GM12878 (cell line): ENCODE measurements around the gene ZGLP1. TPM values are rescaled to one million over a fixed set of nuclear protein-coding genes. Genes with fewer than 3 reads are reported as not detected.
"Not testable (repeated sequence)": the region's sequence is repeated elsewhere in the genome, so short reads cannot be mapped to it uniquely, and the experiment has no call there.

Experiments
- ATAC-seq: fragments of 200-7000 bp; cut with Tn5 transposase; 3 replicates; pipeline ENCODE4 v1.9.1; 2020; ENCODE audit warnings: mild to moderate bottlenecking, moderate library complexity
- BruUV-seq: library from RNA; stranded (reverse); fragments of 400-500 nt; replicated peaks from 2 replicates; lab custom pipeline; 2021; lab: Mats Ljungman, UMichigan
- CTCF ChIA-PET: fragments of 300-600 bp; sonication (Branson Sonifier 250); formaldehyde crosslinking; extraction: SDS; loops from one replicate; lab custom pipeline; 2021; ENCODE audit warnings: inconsistent platforms; lab: Yijun Ruan, JAX
- POLR2A ChIA-PET: fragments of 350-600 bp; formaldehyde crosslinking; extraction: SDS; loops from one replicate; lab custom pipeline; 2021; ENCODE audit warnings: inconsistent platforms; lab: Charles Lee
- RAD21 ChIA-PET: fragments of 300-600 bp; sonication (Branson Sonifier 250); formaldehyde crosslinking; loops from one replicate; lab custom pipeline; 2023; ENCODE audit warnings: antibody characterized with exemption; ENCODE audit not compliant: unreplicated experiment; lab: Charles Lee
- SMC1A ChIA-PET: fragments of 300-600 bp; sonication (Branson Sonifier 250); formaldehyde crosslinking; loops from one replicate; lab custom pipeline; 2023; ENCODE audit not compliant: unreplicated experiment, uncharacterized antibody; lab: Charles Lee
- DNase-seq: peaks from one replicate; pipeline ENCODE4 v3.0.0-alpha.2; 2011; ENCODE audit warnings: low read depth, low spot score
- FAIRE-seq: peaks from 3 replicates; lab custom pipeline; 2011; peaks lifted over from hg19 to GRCh38; lab: Jason Lieb, UNC
- H2AFZ ChIP-seq: 2 replicates; pipeline ENCODE4 v1.6.0; 2011; ENCODE audit warnings: low read depth, low read length, control low read depth; ENCODE audit not compliant: control insufficient read depth
- H3K27ac ChIP-seq: 2 replicates; pipeline ENCODE4 v1.5.1; 2011; ENCODE audit warnings: control low read depth; ENCODE audit not compliant: control insufficient read depth, insufficient read depth
- H3K27me3 ChIP-seq, 2 experiments: replicated peaks in 1 of 2; 2 replicates each; pipeline versions ENCODE4 v1.6.0 to v1.6.1; 2011; ENCODE audit warnings: low read length in 1 of 2; ENCODE audit not compliant: control insufficient read depth in 2 of 2, insufficient read depth in 2 of 2
- H3K36me3 ChIP-seq, 2 experiments: 2 replicates each; pipeline ENCODE4 v1.5.1; 2011; ENCODE audit warnings: low read length in 1 of 2; ENCODE audit not compliant: control insufficient read depth in 2 of 2, insufficient read depth in 2 of 2
- H3K4me1 ChIP-seq: 2 replicates; pipeline ENCODE4 v1.6.1; 2011; ENCODE audit warnings: mild to moderate bottlenecking, low read length, moderate library complexity, mixed read lengths; ENCODE audit not compliant: control insufficient read depth, insufficient read depth
- H3K4me2 ChIP-seq: 2 replicates; pipeline ENCODE4 v1.6.0; 2011; ENCODE audit warnings: control low read depth; ENCODE audit not compliant: control insufficient read depth, insufficient read depth
- H3K4me3 ChIP-seq: fragments of 200-600 bp; sonication (generic); 2 replicates; pipeline ENCODE4 v1.5.1; 2016
- H3K79me2 ChIP-seq: 2 replicates; pipeline ENCODE4 v1.6.0; 2011; ENCODE audit warnings: low read length; ENCODE audit not compliant: control insufficient read depth, insufficient read depth
- H3K9ac ChIP-seq: 2 replicates; pipeline ENCODE4 v1.8.0; 2011; ENCODE audit warnings: low read length, control low read depth, mixed read lengths; ENCODE audit not compliant: control insufficient read depth, insufficient read depth
- H3K9me3 ChIP-seq: replicated peaks from 3 replicates; pipeline ENCODE4 v1.5.1; 2011; ENCODE audit warnings: mild to moderate bottlenecking, low read length; ENCODE audit not compliant: control insufficient read depth, insufficient read depth
- H4K20me1 ChIP-seq: 2 replicates; pipeline ENCODE4 v1.6.0; 2011; ENCODE audit not compliant: control insufficient read depth, insufficient read depth
- BACH1 ChIP-seq: fragments of 450-650 bp; IDR thresholded peaks from 2 replicates; pipeline ENCODE4 v1.6.1; 2017; ENCODE audit warnings: mild to moderate bottlenecking, borderline replicate concordance
- CBX5 ChIP-seq: sonication (generic); IDR thresholded peaks from 2 replicates; pipeline ENCODE4 v1.6.1; 2016; ENCODE audit warnings: low read depth, moderate library complexity, mild to moderate bottlenecking, inconsistent platforms
- CHD2 ChIP-seq: IDR thresholded peaks from 2 replicates; pipeline ENCODE4 v1.6.1; 2011; ENCODE audit warnings: low read depth, low read length, improper control_type of control experiment, borderline replicate concordance
- HDGF ChIP-seq: fragments of 450-650 bp; IDR thresholded peaks from 2 replicates; pipeline ENCODE4 v1.6.1; 2016; ENCODE audit warnings: antibody characterized with exemption
- MTA2 ChIP-seq: fragments of 450-650 bp; IDR thresholded peaks from 2 replicates; pipeline ENCODE4 v1.6.1; 2016; ENCODE audit warnings: low read depth, mild to moderate bottlenecking, moderate library complexity
- POLR2A ChIP-seq: IDR thresholded peaks from 2 replicates; pipeline ENCODE4 v1.6.1; 2011; ENCODE audit warnings: low read depth, mild to moderate bottlenecking, low read length
- POLR2AphosphoS2 ChIP-seq: IDR thresholded peaks from 2 replicates; pipeline ENCODE4 v1.6.1; 2011; ENCODE audit warnings: low read depth, mild to moderate bottlenecking, low read length, improper control_type of control experiment, moderate library complexity
- SMARCA5 ChIP-seq: fragments of 450-650 bp; IDR thresholded peaks from 2 replicates; pipeline ENCODE4 v1.6.1; 2017; ENCODE audit warnings: mild to moderate bottlenecking
- WGBS: methylation state at CpG from one replicate; pipeline ENCODE4 v1.1.6; 2016; ENCODE audit warnings: low lambda C conversion rate; ENCODE audit not compliant: insufficient replicate concordance, insufficient coverage; ENCODE audit errors: missing lambda C conversion rate; 5-methylcytosine and 5-hydroxymethylcytosine counted together
- in situ Hi-C: fragments of 300-500 bp; cut with MboI; formaldehyde crosslinking; loops from 9 replicates; pipeline ENCODE4 v1.14.3; 2018; ENCODE audit warnings: mixed read lengths
- intact Hi-C: fragments of 100-400 bp; cut with micrococcal nuclease; formaldehyde crosslinking; loops from one replicate; pipeline ENCODE4 v1.14.2; 2022; ENCODE audit not compliant: unreplicated experiment
- polyA plus RNA-seq, 11 experiments: library from polyadenylated mRNA; depleted of rRNA in 4 of 11; unstranded in 6 of 11; stranded (reverse) in 5 of 11; fragments of >200 nt; fragmentation: Nextera tagmentation in 4 of 11; fragmentation: Illumina TruSeq in 1 of 11; extraction: Ambion mirVana in 4 of 11; extraction: Trizol in 1 of 11; gene quantifications; 1 replicate in 1 of 11; 2 replicates in 10 of 11; pipeline versions ENCODE4 v1.2.1 to v1.2.3, GENCODE V29; 2011 to 2016; ENCODE audit warnings: inconsistent platforms in 2 of 11, missing spikeins in 2 of 11, low read depth in 1 of 11
- total RNA-seq, 4 experiments: library from RNA; depleted of rRNA in 3 of 4; stranded (reverse); fragments of >200 nt in 3 of 4; fragmentation: Illumina TruSeq in 1 of 4; extraction: Trizol in 1 of 4; gene quantifications; 2 replicates each; pipeline versions ENCODE4 v1.2.1 to v1.2.3, GENCODE V29; 2013 to 2021

The ZGLP1 gene
- total and polyA plus RNA-seq, 10 of the 15 experiments (the other 5 are each of a cell fraction or from before 2014, with no cell fraction given): 0.29 to 5.6 (median 1.3) TPM

DNA sequence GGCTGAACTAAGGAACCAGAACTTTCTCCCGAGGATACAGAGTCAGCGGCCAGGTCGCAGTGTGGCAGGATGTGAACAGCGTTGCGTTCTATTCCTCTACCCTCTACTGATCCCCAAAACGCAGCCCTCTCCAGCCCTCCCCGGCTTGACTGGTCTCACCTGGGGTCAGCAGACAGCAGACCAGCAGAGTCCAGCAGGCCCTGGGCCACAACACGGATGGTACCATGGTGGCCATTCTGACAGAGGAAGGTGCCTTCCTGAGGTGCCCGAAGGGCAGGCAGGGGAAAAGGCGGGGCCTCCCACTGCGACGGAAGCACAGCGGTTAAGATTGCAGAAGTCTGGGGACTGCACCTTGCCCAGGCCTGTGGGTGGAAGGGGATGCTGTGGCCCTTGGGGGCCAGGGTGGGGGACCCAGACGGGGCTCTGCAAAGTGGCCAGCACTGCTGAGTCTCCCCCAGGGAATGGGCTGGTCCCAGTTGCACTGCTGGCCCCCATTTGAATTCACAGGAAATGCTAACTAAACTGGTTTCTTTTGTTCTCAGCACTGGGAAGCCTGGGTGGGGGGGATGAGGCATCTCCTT is 29.9 kb upstream of the ZGLP1 start, which contains the start of gene ICAM3 (continued):
- TF ChIP-seq CHD2: 0 out of 2 replicates have a peak, but pooled peaks have one; percentile 8
- TF ChIP-seq MTA2: peak; percentile 66
- TF ChIP-seq BACH1: peak; percentile 25; the same call in 1 of the 2 replicates
- peak; percentile 85 for TF ChIP-seq POLR2A
- no peak for TF ChIP-seq CBX5
- TF ChIP-seq POLR2AphosphoS2: 0 out of 2 replicates have a peak, but pooled peaks have one; percentile 40

DNA sequence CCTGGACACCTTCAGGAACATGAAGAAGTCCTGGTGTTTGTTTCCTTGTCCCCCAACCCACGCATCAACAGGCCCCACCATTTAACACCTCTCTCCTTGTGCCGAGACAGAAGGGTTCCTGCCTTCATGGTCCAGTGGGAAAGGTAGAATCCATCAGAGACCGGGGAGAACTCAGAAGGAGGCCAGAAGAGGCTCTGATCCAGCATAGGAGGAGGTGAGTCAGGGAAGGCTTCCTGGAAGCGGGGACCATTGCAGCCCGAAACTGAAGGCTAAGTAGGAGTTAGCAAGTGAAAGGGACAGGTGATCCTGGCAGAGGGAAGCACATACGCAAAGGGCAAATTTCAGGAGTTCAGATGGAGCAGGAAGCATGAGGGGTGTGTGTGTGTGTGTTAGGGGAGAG is 29.3 kb upstream of the ZGLP1 start:
- peak overlapping the region; percentile 90 for H3K4me3 ChIP-seq
- SMC1A ChIA-PET: interaction anchor here (1.8 kb wide), 1 partner anchor 10 kb away, joined by 4 read pairs; no protein-coding TSS in a partner anchor
- 0% methylated on average over 6 of the region's 6 CpGs for WGBS
- peak overlapping the region; percentile 81 for H2AFZ ChIP-seq
- no peaks in the 10 kb centered on the region for H4K20me1 ChIP-seq
- DNase-seq: no peak
- peaks cover 4 to 9% of the 10 kb centered on the region in 2 experiments; a peak in 3 of 4 replicates for H3K36me3 ChIP-seq
- peak overlapping the region; percentile 85 for H3K27ac ChIP-seq
- TF ChIP-seq HDGF (peak; percentile 66; the same call in 1 of the 2 replicates), CBX5 (no peak), SMARCA5 (0 out of 2 replicates have a peak, but pooled peaks have one; percentile 19)
- TF ChIP-seq, all 136 proteins: peak for 2
- Histone ChIP-seq H3K4me2 (peak overlapping the region; percentile 100), H3K79me2 (peaks cover 20% of the 10 kb centered on the region), H3K4me1 (peaks cover 17% of the 10 kb centered on the region), H3K9me3 (no peaks in the 10 kb centered on the region), H3K9ac (peak overlapping the region; percentile 85), H3K27me3 (no peaks in the 10 kb centered on the region)
- intact Hi-C loops: no loop called here
- ATAC-seq (peak; percentile 2), FAIRE-seq (peak; percentile 47)
- RAD21 ChIA-PET: interaction anchor here (1.3 to 1.9 kb wide), 2 partner anchors 68 to 70 kb away, joined by 4 to 10 read pairs; partner anchors contain the start of gene ICAM1
- POLR2A ChIA-PET: no interaction called here
- CTCF ChIA-PET: interaction anchor here (0.6 to 0.7 kb wide), 2 partner anchors 24 to 65 kb away, joined by 4 to 5 read pairs; no protein-coding TSS in a partner anchor
- BruUV-seq: TSS peak; percentile 71
- in situ Hi-C loops: no loop called here

DNA sequence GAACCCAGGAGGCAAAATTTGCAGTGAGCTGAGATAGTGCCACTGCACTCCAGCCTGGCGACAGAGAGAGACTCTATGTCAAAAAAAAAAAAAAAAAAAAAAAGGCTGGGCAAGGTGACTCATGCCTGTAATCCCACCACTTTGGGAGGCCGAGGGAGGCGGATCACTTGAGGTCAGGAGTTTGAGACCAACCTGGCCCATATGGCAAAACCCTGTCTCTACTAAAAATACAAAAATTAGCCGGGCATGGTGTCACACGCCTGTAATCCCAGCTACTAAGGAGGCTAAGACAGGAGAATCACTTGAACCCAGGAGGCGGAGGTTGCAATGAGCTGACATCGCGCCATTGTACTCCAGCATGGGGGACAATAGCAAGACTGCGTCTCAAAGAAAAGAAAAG is 27.1 kb upstream of the ZGLP1 start:
- Histone ChIP-seq H3K4me1 (peaks cover 25% of the 10 kb centered on the region), H3K79me2 (peaks cover 40% of the 10 kb centered on the region)
- ChIA-PET POLR2A (interaction anchor here (0.5 to 0.7 kb wide), 3 partner anchors 67 to 204 kb away, joined by 3 to 6 read pairs (median 5); no protein-coding TSS in a partner anchor), CTCF (interaction anchor here (0.6 to 1.2 kb wide), 2 partner anchors 19 to 66 kb away, joined by 3 read pairs; partner anchors contain the start of gene ICAM1)
- H3K36me3 ChIP-seq, RAD21 ChIA-PET, BruUV-seq, in situ Hi-C loops, H3K4me2 ChIP-seq, H3K9me3 ChIP-seq, ATAC-seq, H3K9ac ChIP-seq, H3K27me3 ChIP-seq, H3K4me3 ChIP-seq, H4K20me1 ChIP-seq, H3K27ac ChIP-seq, SMC1A ChIA-PET, FAIRE-seq, intact Hi-C loops, H2AFZ ChIP-seq, DNase-seq: not testable (repeated sequence)
- 98% methylated on average over 8 of the region's 9 CpGs for WGBS
